ENCODE results near the gene DAND5. TPM values are rescaled to one million over a fixed set of nuclear protein-coding genes. Genes with fewer than 3 reads are reported as not detected.

The DAND5 gene
- total and polyA plus RNA-seq, 9 of the 15 experiments (the other 6 are each of a cell fraction or from before 2014, with no cell fraction given) = 0.22 to 0.83 (median 0.60) TPM

DNA sequence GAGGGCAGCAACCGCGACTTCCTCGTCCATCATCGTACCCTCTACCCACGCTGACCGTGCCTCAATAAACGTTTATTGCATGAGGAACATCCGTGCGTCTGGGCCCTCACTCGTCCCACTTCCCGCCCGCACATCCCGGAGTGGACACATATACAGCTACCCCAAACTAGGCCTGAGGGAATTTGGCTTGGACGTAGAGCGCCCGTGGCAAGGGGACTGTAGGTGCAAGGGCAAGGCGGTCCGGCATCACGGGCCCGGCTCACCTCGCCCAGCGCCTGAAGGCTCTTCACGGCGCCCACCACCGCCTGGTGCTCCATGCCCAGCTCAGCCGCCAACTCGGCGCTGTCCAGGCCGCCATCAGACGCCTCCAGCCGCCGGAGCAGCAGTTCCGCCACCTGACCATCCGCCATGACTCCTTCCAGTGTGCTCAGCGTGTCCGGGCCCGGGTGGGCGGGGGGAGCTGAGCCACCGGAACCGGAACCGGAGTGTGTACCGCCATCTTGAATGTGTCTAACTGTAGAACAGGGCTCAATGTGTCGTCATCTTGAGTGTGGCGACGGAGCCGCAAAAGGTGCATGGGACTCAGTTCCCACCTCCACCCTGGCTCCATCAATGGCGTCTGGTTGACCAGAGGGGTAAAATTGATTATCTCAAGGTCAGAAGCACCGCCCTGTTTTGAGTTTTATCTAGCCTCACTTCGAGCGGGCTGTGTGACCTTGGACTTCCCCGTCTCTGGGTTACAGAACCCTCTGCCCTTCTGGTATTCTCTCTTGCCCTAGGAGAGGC, 35.9 kb upstream of the DAND5 start, which contains the start of gene FARSA (continued):
- no peak for TF ChIP-seq HNRNPH1 (optimal IDR thresholded peaks at IDR 0.05; ENCODE audit: low read depth, low read length)
- peak; percentile 60; the same call in 1 of the 2 replicates for TF ChIP-seq LCOR (CRISPR knock-in tag; IDR thresholded peaks at IDR 0.05)
- TF ChIP-seq, protein P1, sequence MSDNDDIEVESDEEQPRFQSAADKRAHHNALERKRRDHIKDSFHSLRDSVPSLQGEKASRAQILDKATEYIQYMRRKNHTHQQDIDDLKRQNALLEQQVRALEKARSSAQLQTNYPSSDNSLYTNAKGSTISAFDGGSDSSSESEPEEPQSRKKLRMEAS (CRISPR knock-in tag; IDR thresholded peaks at IDR 0.05) = peak; percentile 83
- no peak for TF ChIP-seq ZNF23 (CRISPR knock-in tag; IDR thresholded peaks at IDR 0.05)
- TF ChIP-seq TCFL5 (CRISPR knock-in tag; conservative IDR thresholded peaks at IDR 0.05) = no peak
- no peak for TF ChIP-seq ZBTB49 (CRISPR knock-in tag; IDR thresholded peaks at IDR 0.05; ENCODE audit: borderline replicate concordance)
- TF ChIP-seq ZNF444 (CRISPR knock-in tag; IDR thresholded peaks at IDR 0.05) = no peak
- TF ChIP-seq ZNF551 (CRISPR knock-in tag; IDR thresholded peaks at IDR 0.05) = no peak
- peak; percentile 80; the same call in 1 of the 2 replicates for TF ChIP-seq GTF2E2 (tag; IDR thresholded peaks at IDR 0.05)
- peak; percentile 79; the same call in 1 of the 2 replicates for TF ChIP-seq DIDO1 (tag; IDR thresholded peaks at IDR 0.05; ENCODE audit: low read depth)
- TF ChIP-seq, protein P2, sequence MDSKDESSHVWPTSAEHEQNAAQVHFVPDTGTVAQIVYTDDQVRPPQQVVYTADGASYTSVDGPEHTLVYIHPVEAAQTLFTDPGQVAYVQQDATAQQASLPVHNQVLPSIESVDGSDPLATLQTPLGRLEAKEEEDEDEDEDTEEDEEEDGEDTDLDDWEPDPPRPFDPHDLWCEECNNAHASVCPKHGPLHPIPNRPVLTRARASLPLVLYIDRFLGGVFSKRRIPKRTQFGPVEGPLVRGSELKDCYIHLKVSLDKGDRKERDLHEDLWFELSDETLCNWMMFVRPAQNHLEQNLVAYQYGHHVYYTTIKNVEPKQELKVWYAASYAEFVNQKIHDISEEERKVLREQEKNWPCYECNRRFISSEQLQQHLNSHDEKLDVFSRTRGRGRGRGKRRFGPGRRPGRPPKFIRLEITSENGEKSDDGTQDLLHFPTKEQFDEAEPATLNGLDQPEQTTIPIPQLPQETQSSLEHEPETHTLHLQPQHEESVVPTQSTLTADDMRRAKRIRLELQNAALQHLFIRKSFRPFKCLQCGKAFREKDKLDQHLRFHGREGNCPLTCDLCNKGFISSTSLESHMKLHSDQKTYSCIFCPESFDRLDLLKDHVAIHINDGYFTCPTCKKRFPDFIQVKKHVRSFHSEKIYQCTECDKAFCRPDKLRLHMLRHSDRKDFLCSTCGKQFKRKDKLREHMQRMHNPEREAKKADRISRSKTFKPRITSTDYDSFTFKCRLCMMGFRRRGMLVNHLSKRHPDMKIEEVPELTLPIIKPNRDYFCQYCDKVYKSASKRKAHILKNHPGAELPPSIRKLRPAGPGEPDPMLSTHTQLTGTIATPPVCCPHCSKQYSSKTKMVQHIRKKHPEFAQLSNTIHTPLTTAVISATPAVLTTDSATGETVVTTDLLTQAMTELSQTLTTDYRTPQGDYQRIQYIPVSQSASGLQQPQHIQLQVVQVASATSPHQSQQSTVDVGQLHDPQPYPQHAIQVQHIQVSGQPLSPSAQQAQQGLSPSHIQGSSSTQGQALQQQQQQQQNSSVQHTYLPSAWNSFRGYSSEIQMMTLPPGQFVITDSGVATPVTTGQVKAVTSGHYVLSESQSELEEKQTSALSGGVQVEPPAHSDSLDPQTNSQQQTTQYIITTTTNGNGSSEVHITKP (IDR thresholded peaks at IDR 0.05; ENCODE audit: partially characterized antibody) = no peak
- no peak for TF ChIP-seq BRD4 (IDR thresholded peaks at IDR 0.05)
- TF ChIP-seq U2AF1 (optimal IDR thresholded peaks at IDR 0.05; ENCODE audit: low read depth, low read length) = peak; percentile 56
- peak; percentile 47; the same call in 1 of the 2 replicates for TF ChIP-seq USF2 (CRISPR knock-in tag; IDR thresholded peaks at IDR 0.05)
- TF ChIP-seq ESRRA (IDR thresholded peaks at IDR 0.05; ENCODE audit: borderline replicate concordance, low read depth) = peak; percentile 92
- TF ChIP-seq KAT7 (CRISPR knock-in tag; IDR thresholded peaks at IDR 0.05; ENCODE audit: borderline replicate concordance) = peak; percentile 99
- no peak for TF ChIP-seq MED1 (CRISPR knock-in tag; IDR thresholded peaks at IDR 0.05; ENCODE audit: borderline replicate concordance)
- TF ChIP-seq GTF2A2 (tag; IDR thresholded peaks at IDR 0.05) = no peak
- TF ChIP-seq THRB (CRISPR knock-in tag; conservative IDR thresholded peaks at IDR 0.05) = no peak

Measured in K562 (cell line).